ENCODE results near the gene PAQR5. TPM values are rescaled to one million over a fixed set of nuclear protein-coding genes. Genes with fewer than 3 reads are reported as not detected.
A peak's percentile ranks its signal among the peaks of the same experiment; 100 is the strongest.

The PAQR5 gene
- total RNA-seq, 2 donors from 2014 or later = 43.6 to 55.6 TPM

- H3K27me3 ChIP-seq (ENCODE audit: control insufficient read depth, insufficient read depth, low read length, poor library complexity, severe bottlenecking) = no peaks in the 10 kb centered on the region
- Mint-ChIP-seq H3K4me1 (no peaks in the 10 kb centered on the region), H3K36me3 (ENCODE audit: low read depth) (peaks cover 53% of the 10 kb centered on the region), H3K4me3 (no peak overlapping the region), H3K9me3 (no peaks in the 10 kb centered on the region), H3K27ac (no peak overlapping the region), H3K27me3 (ENCODE audit: insufficient read depth) (no peaks in the 10 kb centered on the region)
- no peaks in the 10 kb centered on the region for H3K9me3 ChIP-seq (ENCODE audit: control insufficient read depth, low read length)
- peaks cover 72% of the 10 kb centered on the region for H3K36me3 ChIP-seq (ENCODE audit: control insufficient read depth, insufficient read depth, low read length)
- no peak overlapping the region for H3K27ac ChIP-seq (ENCODE audit: low read depth, low read length)
- WGBS, 2 experiments (ENCODE audit: insufficient coverage in 1 of 2, insufficient read length in 1 of 2) = 80 to 91% methylated on average over 2 to 6 of the region's 6 CpGs
- peak; percentile 70 for DNase-seq
- TF ChIP-seq, protein P1, sequence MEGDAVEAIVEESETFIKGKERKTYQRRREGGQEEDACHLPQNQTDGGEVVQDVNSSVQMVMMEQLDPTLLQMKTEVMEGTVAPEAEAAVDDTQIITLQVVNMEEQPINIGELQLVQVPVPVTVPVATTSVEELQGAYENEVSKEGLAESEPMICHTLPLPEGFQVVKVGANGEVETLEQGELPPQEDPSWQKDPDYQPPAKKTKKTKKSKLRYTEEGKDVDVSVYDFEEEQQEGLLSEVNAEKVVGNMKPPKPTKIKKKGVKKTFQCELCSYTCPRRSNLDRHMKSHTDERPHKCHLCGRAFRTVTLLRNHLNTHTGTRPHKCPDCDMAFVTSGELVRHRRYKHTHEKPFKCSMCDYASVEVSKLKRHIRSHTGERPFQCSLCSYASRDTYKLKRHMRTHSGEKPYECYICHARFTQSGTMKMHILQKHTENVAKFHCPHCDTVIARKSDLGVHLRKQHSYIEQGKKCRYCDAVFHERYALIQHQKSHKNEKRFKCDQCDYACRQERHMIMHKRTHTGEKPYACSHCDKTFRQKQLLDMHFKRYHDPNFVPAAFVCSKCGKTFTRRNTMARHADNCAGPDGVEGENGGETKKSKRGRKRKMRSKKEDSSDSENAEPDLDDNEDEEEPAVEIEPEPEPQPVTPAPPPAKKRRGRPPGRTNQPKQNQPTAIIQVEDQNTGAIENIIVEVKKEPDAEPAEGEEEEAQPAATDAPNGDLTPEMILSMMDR (conservative IDR thresholded peaks at IDR 0.05) = peak; percentile 12
- H3K4me3 ChIP-seq (ENCODE audit: low read length) = no peak overlapping the region
- no peaks in the 10 kb centered on the region for H3K4me1 ChIP-seq (ENCODE audit: control insufficient read depth, insufficient read depth, low read length)
- no peak overlapping the region for H3K9ac ChIP-seq (ENCODE audit: extremely low read depth, low read length, poor library complexity, severe bottlenecking)
These were observed 102.1 kb downstream of the PAQR5 start for GRCh38 chr15:69400850-69401249.

DNA sequence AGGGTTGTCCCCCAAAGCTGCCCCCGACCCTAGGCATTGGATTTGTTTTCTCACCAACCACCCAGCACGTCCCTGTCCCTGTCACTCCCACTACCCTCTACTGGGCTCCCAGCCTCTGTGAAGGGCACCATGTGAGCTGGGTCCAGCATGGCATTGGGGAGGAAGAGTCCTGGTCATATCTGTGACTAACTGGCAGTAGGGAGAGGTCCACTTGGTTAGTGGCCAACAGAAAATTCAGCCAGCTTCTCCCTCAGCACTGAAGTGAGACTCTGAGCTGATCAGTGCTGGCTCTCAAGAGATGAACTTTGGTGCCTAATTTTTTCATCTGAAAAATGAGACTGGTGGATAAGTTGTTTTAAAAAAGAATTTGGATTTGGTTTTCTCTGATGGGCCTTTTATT lies 104.1 kb downstream of the PAQR5 start:
- Histone ChIP-seq H3K4me1 (ENCODE audit: control insufficient read depth, insufficient read depth, low read length) (no peaks in the 10 kb centered on the region), H3K4me3 (ENCODE audit: low read length) (no peak overlapping the region), H3K9ac (ENCODE audit: extremely low read depth, low read length, poor library complexity, severe bottlenecking) (no peak overlapping the region), H3K36me3 (ENCODE audit: control insufficient read depth, insufficient read depth, low read length) (peaks cover 76% of the 10 kb centered on the region), H3K9me3 (ENCODE audit: control insufficient read depth, low read length) (no peaks in the 10 kb centered on the region), H3K27me3 (ENCODE audit: control insufficient read depth, insufficient read depth, low read length, poor library complexity, severe bottlenecking) (no peaks in the 10 kb centered on the region), H3K27ac (ENCODE audit: low read depth, low read length) (no peak overlapping the region)
- TF ChIP-seq, protein P1 (conservative IDR thresholded peaks at IDR 0.05) = no peak
- H3K36me3 Mint-ChIP-seq (ENCODE audit: low read depth) = peaks cover 47% of the 10 kb centered on the region
- no peak for DNase-seq
- H3K9me3 Mint-ChIP-seq = no peaks in the 10 kb centered on the region
- no peak overlapping the region for H3K27ac Mint-ChIP-seq
- no peaks in the 10 kb centered on the region for H3K4me1 Mint-ChIP-seq
- no peak overlapping the region for H3K4me3 Mint-ChIP-seq
- H3K27me3 Mint-ChIP-seq (ENCODE audit: insufficient read depth) = no peaks in the 10 kb centered on the region
- WGBS, 2 experiments (ENCODE audit: insufficient coverage in 1 of 2, insufficient read length in 1 of 2) = 83 to 96% methylated on average over 1 to 2 of the region's 2 CpGs

DNA sequence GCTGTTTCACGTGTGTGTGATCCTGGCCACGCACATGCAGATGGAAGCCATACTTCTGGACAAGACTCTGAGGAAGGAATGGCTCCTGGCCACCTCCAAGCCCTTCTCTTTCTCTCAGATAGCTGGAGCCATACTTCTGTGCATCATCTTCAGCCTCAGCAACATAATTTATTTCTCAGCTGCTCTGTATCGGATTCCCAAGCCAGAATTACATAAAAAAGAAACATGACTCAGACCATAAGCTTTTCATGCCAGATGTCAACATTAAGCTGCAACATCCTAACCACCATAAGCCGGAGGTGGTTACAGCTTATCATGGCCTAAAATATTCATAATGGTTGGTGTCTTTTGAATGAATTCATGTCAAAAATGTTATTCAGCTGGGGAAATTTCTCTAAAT lies 104.9 kb downstream of the PAQR5 start:
- Mint-ChIP-seq H3K27me3 (ENCODE audit: insufficient read depth) (no peaks in the 10 kb centered on the region), H3K27ac (no peak overlapping the region), H3K9me3 (no peaks in the 10 kb centered on the region), H3K4me3 (no peak overlapping the region), H3K4me1 (no peaks in the 10 kb centered on the region), H3K36me3 (ENCODE audit: low read depth) (peaks cover 43% of the 10 kb centered on the region)
- TF ChIP-seq, protein P1 (conservative IDR thresholded peaks at IDR 0.05) = no peak
- Histone ChIP-seq H3K9me3 (ENCODE audit: control insufficient read depth, low read length) (no peaks in the 10 kb centered on the region), H3K36me3 (ENCODE audit: control insufficient read depth, insufficient read depth, low read length) (peaks cover 73% of the 10 kb centered on the region), H3K27ac (ENCODE audit: low read depth, low read length) (no peak overlapping the region), H3K27me3 (ENCODE audit: control insufficient read depth, insufficient read depth, low read length, poor library complexity, severe bottlenecking) (no peaks in the 10 kb centered on the region), H3K9ac (ENCODE audit: extremely low read depth, low read length, poor library complexity, severe bottlenecking) (no peak overlapping the region), H3K4me1 (ENCODE audit: control insufficient read depth, insufficient read depth, low read length) (no peaks in the 10 kb centered on the region), H3K4me3 (ENCODE audit: low read length) (no peak overlapping the region)
- no peak for DNase-seq
- WGBS, 2 experiments (ENCODE audit: insufficient coverage in 1 of 2, insufficient read length in 1 of 2) = 87 to 94% methylated on average over 3 to 4 of the region's 4 CpGs
